ENCODE measurements around the gene C1QTNF3. TPM values are rescaled to one million over a fixed set of nuclear protein-coding genes. Genes with fewer than 3 reads are reported as not detected.

Gene C1QTNF3
- total and polyA plus RNA-seq, 2 of the 8 experiments (the other 6 are each of a cell fraction or from before 2014, with no cell fraction given), result 1.0 to 1.2 TPM

GRCh38 chr5:34058532-34058931, 15.5 kb upstream of the C1QTNF3 start:
- POLR2A ChIA-PET (ENCODE audit: partially characterized antibody), result no interaction called here
- H3K27me3 ChIP-seq (replicated peaks in 1 of 4; ENCODE audit: control insufficient read depth in 3 of 4, extremely low read depth in 1 of 4, insufficient read depth in 3 of 4, low read length in 3 of 4), result no peaks in the 10 kb centered on the region
- TF ChIP-seq TAF7 (optimal IDR thresholded peaks at IDR 0.05; ENCODE audit: borderline replicate concordance, low read depth, low read length) (no peak), CBX8 (IDR thresholded peaks at IDR 0.05; ENCODE audit: borderline replicate concordance, low read depth, low read length) (no peak), HDAC6 (IDR thresholded peaks at IDR 0.05; ENCODE audit: low read depth, low read length) (no peak), CHD2 (IDR thresholded peaks at IDR 0.05; ENCODE audit: low read length) (no peak), CHD1 (IDR thresholded peaks at IDR 0.05; ENCODE audit: low read depth, low read length) (no peak), HDAC2 (IDR thresholded peaks at IDR 0.05; ENCODE audit: borderline replicate concordance in 1 of 2, low read depth in 2 of 2, low read length in 2 of 2) (no peak), SAP30 (IDR thresholded peaks at IDR 0.05; ENCODE audit: insufficient read depth, insufficient replicate concordance, low read length) (no peak), PHF8 (conservative IDR thresholded peaks at IDR 0.05; ENCODE audit: low read depth, low read length) (no peak), TEAD4 (IDR thresholded peaks at IDR 0.05; ENCODE audit: low read depth, low read length) (no peak)
- TF ChIP-seq, protein P1, sequence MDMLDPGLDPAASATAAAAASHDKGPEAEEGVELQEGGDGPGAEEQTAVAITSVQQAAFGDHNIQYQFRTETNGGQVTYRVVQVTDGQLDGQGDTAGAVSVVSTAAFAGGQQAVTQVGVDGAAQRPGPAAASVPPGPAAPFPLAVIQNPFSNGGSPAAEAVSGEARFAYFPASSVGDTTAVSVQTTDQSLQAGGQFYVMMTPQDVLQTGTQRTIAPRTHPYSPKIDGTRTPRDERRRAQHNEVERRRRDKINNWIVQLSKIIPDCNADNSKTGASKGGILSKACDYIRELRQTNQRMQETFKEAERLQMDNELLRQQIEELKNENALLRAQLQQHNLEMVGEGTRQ (IDR thresholded peaks at IDR 0.05; ENCODE audit: low read length), result no peak

More at GRCh38 chr5:34058532-34058931, 15.5 kb upstream of the C1QTNF3 start:
- CTCF ChIA-PET (ENCODE audit: partially characterized antibody), result no interaction called here
- H3K18ac ChIP-seq (ENCODE audit: extremely low read depth, low read length), result no peak overlapping the region
- no peak overlapping the region for H2BK12ac ChIP-seq (ENCODE audit: low read depth, low read length)
- H3K9me3 ChIP-seq (ENCODE audit: insufficient read depth in 2 of 2, low read depth in 1 of 2, low read length in 1 of 2), result peaks cover 5 to 6% of the 10 kb centered on the region in 2 experiments; a peak in 2 of 4 replicates
- WGBS, 2 experiments (ENCODE audit: extremely low coverage in 1 of 2, insufficient coverage in 1 of 2, insufficient read length in 1 of 2, insufficient replicate concordance in 2 of 2, low coverage in 1 of 2, low lambda C conversion rate in 2 of 2, missing lambda C conversion rate in 1 of 2), result 85% methylated on average over 2 of the region's 2 CpGs; no CpG with 5 or more reads in 1 of the 2 experiments
- no peak overlapping the region for H3K4me3 ChIP-seq (ENCODE audit: extremely low read depth in 1 of 4, insufficient read depth in 2 of 4, low read depth in 3 of 4, low read length in 4 of 4)
- H3K4me1 ChIP-seq (replicated peaks in 1 of 4; ENCODE audit: control insufficient read depth in 3 of 4, insufficient read depth in 4 of 4, low read length in 3 of 4), result no peaks in the 10 kb centered on the region
- no peak overlapping the region for H2BK20ac ChIP-seq (ENCODE audit: low read length)
- no peaks in the 10 kb centered on the region for H3K36me3 ChIP-seq (ENCODE audit: control insufficient read depth in 2 of 4, insufficient read depth in 4 of 4, low read length in 3 of 4)
- no peak overlapping the region for H3K23ac ChIP-seq (ENCODE audit: insufficient read length)
- no peak overlapping the region for H2BK15ac ChIP-seq (ENCODE audit: low read length)
- FAIRE-seq (no peak), DNase-seq (ENCODE audit: low read depth in 1 of 2, low spot score in 2 of 2) (no peak)
- no peaks in the 10 kb centered on the region for H3K23me2 ChIP-seq (ENCODE audit: low read depth, low read length)
- no peak overlapping the region for H2BK5ac ChIP-seq (ENCODE audit: low read depth, low read length)
- H3K56ac ChIP-seq (replicated peaks; ENCODE audit: insufficient read length, low read depth, low read length), result no peak overlapping the region
- no peak overlapping the region for H3K4ac ChIP-seq (replicated peaks; ENCODE audit: insufficient read length, low read depth, low read length)
- H3K14ac ChIP-seq (ENCODE audit: insufficient read length), result no peak overlapping the region
- no peaks in the 10 kb centered on the region for H3K79me2 ChIP-seq (ENCODE audit: control insufficient read depth in 1 of 2, insufficient read depth in 2 of 2, low read length in 2 of 2)
- no peaks in the 10 kb centered on the region for H4K20me1 ChIP-seq (replicated peaks in 1 of 2; ENCODE audit: control insufficient read depth in 1 of 2, insufficient read depth in 2 of 2, low read length in 2 of 2)
- no peak overlapping the region for H2AK5ac ChIP-seq (ENCODE audit: low read depth, low read length)
- H2AFZ ChIP-seq (ENCODE audit: low read length), result no peak overlapping the region
- H2BK120ac ChIP-seq (replicated peaks; ENCODE audit: low read depth, low read length), result no peak overlapping the region
- no peak overlapping the region for H3K4me2 ChIP-seq (ENCODE audit: insufficient read depth in 1 of 2, low read depth in 2 of 2, low read length in 2 of 2)
- H4K91ac ChIP-seq (replicated peaks; ENCODE audit: insufficient read length, low read length), result no peak overlapping the region
- no peak overlapping the region for H3K27ac ChIP-seq (ENCODE audit: low read depth, low read length)
- H4K5ac ChIP-seq (ENCODE audit: insufficient read length, low read depth, low read length), result no peak overlapping the region
- H4K8ac ChIP-seq (ENCODE audit: extremely low read depth, insufficient read depth, low read length), result no peak overlapping the region
- no peaks in the 10 kb centered on the region for H3K79me1 ChIP-seq (ENCODE audit: low read depth, low read length)
- no peak overlapping the region for H3K9ac ChIP-seq (replicated peaks in 1 of 4; ENCODE audit: extremely low read depth in 1 of 4, low read depth in 3 of 4, low read length in 3 of 4)
